ENCODE data around the gene CAP1. TPM values are rescaled to one million over a fixed set of nuclear protein-coding genes. Genes with fewer than 3 reads are reported as not detected.
A peak's percentile ranks its signal among the peaks of the same experiment; 100 is the strongest.

Gene CAP1
- total RNA-seq, 2 experiments from 2014 or later, result 121 to 126 TPM

DNA sequence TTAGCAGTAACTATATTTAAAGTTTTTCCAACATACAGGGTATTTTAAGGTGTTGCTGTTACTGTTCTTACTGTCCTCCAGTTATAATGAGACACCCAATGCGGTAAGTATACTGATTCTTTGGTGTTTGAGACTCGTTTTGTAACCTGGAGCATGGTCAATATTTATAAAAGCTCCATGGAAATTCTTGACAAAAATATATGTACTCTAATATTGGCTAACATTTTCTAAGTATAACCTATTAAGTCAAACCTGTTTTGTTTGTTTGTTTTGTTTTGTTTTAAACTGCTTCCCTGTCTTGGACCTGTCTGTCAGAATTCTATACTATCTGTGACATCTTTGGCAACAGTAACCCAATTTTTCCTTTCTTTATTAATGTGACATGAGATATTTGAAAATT, 15.9 kb upstream of the CAP1 start:
- Mint-ChIP-seq H3K27ac (no peak overlapping the region), H3K4me1 (ENCODE audit: low read depth) (peaks cover 4% of the 10 kb centered on the region), H3K4me3 (no peak overlapping the region), H3K36me3 (ENCODE audit: low read depth) (no peaks in the 10 kb centered on the region), H3K9me3 (peaks cover 2% of the 10 kb centered on the region), H3K27me3 (no peaks in the 10 kb centered on the region)
- Histone ChIP-seq H3K9me3 (ENCODE audit: control insufficient read depth in 1 of 2, insufficient read depth in 1 of 2, low read length in 2 of 2) (peaks cover 0 to 7% of the 10 kb centered on the region in 2 experiments), H3K4me3 (ENCODE audit: low read length) (no peak overlapping the region), H3K4me1 (ENCODE audit: insufficient read depth, low read length) (peaks cover 6% of the 10 kb centered on the region), H3K27ac (ENCODE audit: low read depth in 1 of 2, low read length in 2 of 2) (no peak overlapping the region), H3K36me3 (ENCODE audit: insufficient read depth, low read length) (no peaks in the 10 kb centered on the region), H3K27me3 (ENCODE audit: control insufficient read depth in 1 of 2, insufficient read depth in 2 of 2, low read length in 2 of 2) (no peaks in the 10 kb centered on the region)
- ChIA-PET CTCF (interaction anchor here (1.8 kb wide), 1 partner anchor 10 kb away, joined by 5 read pairs; no protein-coding TSS in a partner anchor), POLR2A (no interaction called here)
- ATAC-seq (ENCODE audit: poor library complexity) (no peak), DNase-seq (no peak)
- TF ChIP-seq, protein P1, sequence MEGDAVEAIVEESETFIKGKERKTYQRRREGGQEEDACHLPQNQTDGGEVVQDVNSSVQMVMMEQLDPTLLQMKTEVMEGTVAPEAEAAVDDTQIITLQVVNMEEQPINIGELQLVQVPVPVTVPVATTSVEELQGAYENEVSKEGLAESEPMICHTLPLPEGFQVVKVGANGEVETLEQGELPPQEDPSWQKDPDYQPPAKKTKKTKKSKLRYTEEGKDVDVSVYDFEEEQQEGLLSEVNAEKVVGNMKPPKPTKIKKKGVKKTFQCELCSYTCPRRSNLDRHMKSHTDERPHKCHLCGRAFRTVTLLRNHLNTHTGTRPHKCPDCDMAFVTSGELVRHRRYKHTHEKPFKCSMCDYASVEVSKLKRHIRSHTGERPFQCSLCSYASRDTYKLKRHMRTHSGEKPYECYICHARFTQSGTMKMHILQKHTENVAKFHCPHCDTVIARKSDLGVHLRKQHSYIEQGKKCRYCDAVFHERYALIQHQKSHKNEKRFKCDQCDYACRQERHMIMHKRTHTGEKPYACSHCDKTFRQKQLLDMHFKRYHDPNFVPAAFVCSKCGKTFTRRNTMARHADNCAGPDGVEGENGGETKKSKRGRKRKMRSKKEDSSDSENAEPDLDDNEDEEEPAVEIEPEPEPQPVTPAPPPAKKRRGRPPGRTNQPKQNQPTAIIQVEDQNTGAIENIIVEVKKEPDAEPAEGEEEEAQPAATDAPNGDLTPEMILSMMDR (IDR thresholded peaks at IDR 0.05), result no peak
- intact Hi-C loops (cut with DNase I, micrococcal nuclease), result no loop called here

DNA sequence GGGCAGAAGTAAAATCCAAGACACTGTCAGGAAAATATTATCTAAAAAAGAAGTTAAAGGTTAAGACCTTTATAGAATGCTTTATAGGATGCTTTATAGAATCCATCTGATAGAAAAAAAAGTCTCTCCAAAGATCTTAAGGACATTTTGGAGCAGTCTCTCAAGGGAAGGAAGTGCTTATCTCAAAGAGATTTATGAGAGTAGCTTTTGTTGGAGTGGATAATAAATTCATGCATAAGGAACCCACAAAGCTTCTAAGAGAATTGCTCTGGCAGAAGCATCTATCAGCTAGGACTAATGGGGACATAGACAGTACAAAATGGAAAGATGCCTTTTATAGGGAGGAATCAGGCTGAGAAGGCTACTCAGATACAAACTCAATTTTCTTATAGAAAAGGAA, 12.9 kb upstream of the CAP1 start:
- H3K4me3 ChIP-seq (ENCODE audit: low read length), result no peak overlapping the region
- H3K4me1 ChIP-seq (ENCODE audit: insufficient read depth, low read length), result peaks cover 10% of the 10 kb centered on the region
- Mint-ChIP-seq H3K9me3 (peaks cover 2% of the 10 kb centered on the region), H3K27me3 (no peaks in the 10 kb centered on the region), H3K27ac (no peak overlapping the region), H3K4me1 (ENCODE audit: low read depth) (peaks cover 21% of the 10 kb centered on the region), H3K36me3 (ENCODE audit: low read depth) (no peaks in the 10 kb centered on the region), H3K4me3 (no peak overlapping the region)
- ATAC-seq (ENCODE audit: poor library complexity) (no peak), DNase-seq (no peak)
- no peak overlapping the region for H3K27ac ChIP-seq (ENCODE audit: low read depth in 1 of 2, low read length in 2 of 2)
- peaks cover 0 to 3% of the 10 kb centered on the region in 2 experiments for H3K9me3 ChIP-seq (ENCODE audit: control insufficient read depth in 1 of 2, insufficient read depth in 1 of 2, low read length in 2 of 2)
- ChIA-PET POLR2A (no interaction called here), CTCF (interaction anchor here (1.2 kb wide), 1 partner anchor 108 kb away, joined by 3 read pairs; no protein-coding TSS in a partner anchor)
- H3K36me3 ChIP-seq (ENCODE audit: insufficient read depth, low read length), result no peaks in the 10 kb centered on the region
- H3K27me3 ChIP-seq (ENCODE audit: control insufficient read depth in 1 of 2, insufficient read depth in 2 of 2, low read length in 2 of 2), result no peaks in the 10 kb centered on the region
- intact Hi-C loops (cut with DNase I, micrococcal nuclease), result no loop called here
- TF ChIP-seq, protein P1 (IDR thresholded peaks at IDR 0.05), result no peak

DNA sequence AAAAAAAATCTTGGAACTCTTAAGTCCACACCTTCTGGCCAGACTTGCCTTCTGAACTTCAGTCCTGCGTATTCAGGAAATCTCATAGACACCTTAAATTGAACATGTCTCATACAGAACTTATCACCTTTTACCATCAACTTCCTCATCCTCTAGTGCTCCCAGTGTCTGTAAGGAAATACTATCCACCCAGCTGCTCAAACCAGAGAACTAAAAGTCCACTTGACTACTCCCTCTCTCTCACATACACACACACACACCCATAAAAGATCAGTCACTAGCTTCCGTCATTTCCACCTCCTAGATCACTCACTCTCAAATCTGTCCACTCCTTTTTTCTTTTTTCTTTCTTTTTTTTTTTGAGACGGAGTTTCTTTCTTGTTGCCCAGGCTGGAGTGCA, 10.9 kb upstream of the CAP1 start:
- no peaks in the 10 kb centered on the region for H3K27me3 ChIP-seq (ENCODE audit: control insufficient read depth in 1 of 2, insufficient read depth in 2 of 2, low read length in 2 of 2)
- H3K27me3 Mint-ChIP-seq, result no peaks in the 10 kb centered on the region
- no peak overlapping the region for H3K4me3 Mint-ChIP-seq
- H3K9me3 ChIP-seq (ENCODE audit: control insufficient read depth in 1 of 2, insufficient read depth in 1 of 2, low read length in 2 of 2), result no peaks in the 10 kb centered on the region
- peaks cover 39% of the 10 kb centered on the region for H3K4me1 Mint-ChIP-seq (ENCODE audit: low read depth)
- CTCF ChIA-PET, result no interaction called here
- ATAC-seq (ENCODE audit: poor library complexity) (peak; percentile 37), DNase-seq (no peak)
- no peaks in the 10 kb centered on the region for H3K9me3 Mint-ChIP-seq
- intact Hi-C loops (cut with DNase I, micrococcal nuclease), result loop anchor here (5.0 to 10.0 kb wide), 2 partner anchors 55 to 57 kb away; no protein-coding TSS in a partner anchor
- POLR2A ChIA-PET, result interaction anchor here (1.2 to 1.6 kb wide), 2 partner anchors 10 to 11 kb away, joined by 3 to 7 read pairs; partner anchors contain the start of gene CAP1
- H3K4me3 ChIP-seq (ENCODE audit: low read length), result no peak overlapping the region
- no peak overlapping the region for H3K27ac ChIP-seq (ENCODE audit: low read depth in 1 of 2, low read length in 2 of 2)
- no peak overlapping the region for H3K27ac Mint-ChIP-seq
- H3K36me3 ChIP-seq (ENCODE audit: insufficient read depth, low read length), result no peaks in the 10 kb centered on the region
- peaks cover 23% of the 10 kb centered on the region for H3K4me1 ChIP-seq (ENCODE audit: insufficient read depth, low read length)
- TF ChIP-seq, protein P1 (IDR thresholded peaks at IDR 0.05), result no peak
- no peaks in the 10 kb centered on the region for H3K36me3 Mint-ChIP-seq (ENCODE audit: low read depth)

All from CD4-positive, alpha-beta T cell (primary cell).